ENCODE data around the gene ZC3H10. TPM values are rescaled to one million over a fixed set of nuclear protein-coding genes. Genes with fewer than 3 reads are reported as not detected.

Gene ZC3H10
- total and polyA plus RNA-seq, 2 of the 13 experiments (the other 11 are each of a cell fraction or from before 2014, with no cell fraction given), result 0.70 to 2.3 TPM

DNA sequence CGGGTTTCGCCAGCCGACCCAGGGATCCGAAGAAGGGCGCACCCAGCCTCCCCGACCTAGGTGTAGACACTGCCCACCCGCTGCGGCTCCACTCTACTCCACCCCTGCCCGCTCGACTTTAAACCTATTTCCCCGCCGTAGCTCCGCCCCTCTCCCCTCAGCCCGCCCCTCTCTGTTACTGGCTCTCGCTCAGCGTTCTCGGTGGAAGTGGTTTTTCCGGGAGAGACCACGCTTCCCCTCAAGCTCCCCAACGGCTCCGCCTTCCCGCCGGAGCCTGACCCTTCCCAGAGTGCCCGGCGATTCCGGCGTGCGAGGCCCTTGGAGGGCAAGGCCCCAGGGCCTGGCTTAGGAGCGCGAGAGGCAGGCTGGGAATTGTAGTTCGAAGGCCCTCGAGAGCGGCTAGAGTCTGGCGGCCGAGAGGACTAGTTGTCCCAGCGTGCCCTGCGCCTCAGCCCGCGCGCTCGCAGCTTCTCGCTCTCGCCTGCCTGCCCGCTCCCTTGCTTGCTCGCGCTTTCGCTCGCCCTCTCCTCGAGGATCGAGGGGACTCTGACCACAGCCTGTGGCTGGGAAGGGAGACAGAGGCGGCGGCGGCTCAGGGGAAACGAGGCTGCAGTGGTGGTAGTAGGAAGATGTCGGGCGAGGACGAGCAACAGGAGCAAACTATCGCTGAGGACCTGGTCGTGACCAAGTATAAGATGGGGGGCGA lies 13.8 kb upstream of the ZC3H10 start, which contains the start of gene PA2G4 (continued):
- TF ChIP-seq MXI1 (IDR thresholded peaks at IDR 0.05; ENCODE audit: borderline replicate concordance, low read depth, low read length) (peak; percentile 96; the same call in 1 of the 3 replicates), SP4 (CRISPR knock-in tag; IDR thresholded peaks at IDR 0.05) (peak; percentile 85), ZNF136 (CRISPR knock-in tag; IDR thresholded peaks at IDR 0.05; ENCODE audit: low read depth) (peak; percentile 92; the same call in 1 of the 2 replicates), CREBL2 (CRISPR knock-in tag; IDR thresholded peaks at IDR 0.05; ENCODE audit: borderline replicate concordance) (0 out of 2 replicates have a peak, but pooled peaks have one; percentile 67), AFF4 (CRISPR knock-in tag; IDR thresholded peaks at IDR 0.05) (no peak; the same call in none of the 2 replicates), ZNF558 (CRISPR knock-in tag; IDR thresholded peaks at IDR 0.05; ENCODE audit: borderline replicate concordance) (peak; percentile 90; the same call in 1 of the 2 replicates), SIX1 (CRISPR knock-in tag; IDR thresholded peaks at IDR 0.05; ENCODE audit: borderline replicate concordance) (no peak), TFAP4 (IDR thresholded peaks at IDR 0.05; ENCODE audit: borderline replicate concordance, low read depth) (peak; percentile 40; the same call in 1 of the 2 replicates)
- TF ChIP-seq, protein P1, sequence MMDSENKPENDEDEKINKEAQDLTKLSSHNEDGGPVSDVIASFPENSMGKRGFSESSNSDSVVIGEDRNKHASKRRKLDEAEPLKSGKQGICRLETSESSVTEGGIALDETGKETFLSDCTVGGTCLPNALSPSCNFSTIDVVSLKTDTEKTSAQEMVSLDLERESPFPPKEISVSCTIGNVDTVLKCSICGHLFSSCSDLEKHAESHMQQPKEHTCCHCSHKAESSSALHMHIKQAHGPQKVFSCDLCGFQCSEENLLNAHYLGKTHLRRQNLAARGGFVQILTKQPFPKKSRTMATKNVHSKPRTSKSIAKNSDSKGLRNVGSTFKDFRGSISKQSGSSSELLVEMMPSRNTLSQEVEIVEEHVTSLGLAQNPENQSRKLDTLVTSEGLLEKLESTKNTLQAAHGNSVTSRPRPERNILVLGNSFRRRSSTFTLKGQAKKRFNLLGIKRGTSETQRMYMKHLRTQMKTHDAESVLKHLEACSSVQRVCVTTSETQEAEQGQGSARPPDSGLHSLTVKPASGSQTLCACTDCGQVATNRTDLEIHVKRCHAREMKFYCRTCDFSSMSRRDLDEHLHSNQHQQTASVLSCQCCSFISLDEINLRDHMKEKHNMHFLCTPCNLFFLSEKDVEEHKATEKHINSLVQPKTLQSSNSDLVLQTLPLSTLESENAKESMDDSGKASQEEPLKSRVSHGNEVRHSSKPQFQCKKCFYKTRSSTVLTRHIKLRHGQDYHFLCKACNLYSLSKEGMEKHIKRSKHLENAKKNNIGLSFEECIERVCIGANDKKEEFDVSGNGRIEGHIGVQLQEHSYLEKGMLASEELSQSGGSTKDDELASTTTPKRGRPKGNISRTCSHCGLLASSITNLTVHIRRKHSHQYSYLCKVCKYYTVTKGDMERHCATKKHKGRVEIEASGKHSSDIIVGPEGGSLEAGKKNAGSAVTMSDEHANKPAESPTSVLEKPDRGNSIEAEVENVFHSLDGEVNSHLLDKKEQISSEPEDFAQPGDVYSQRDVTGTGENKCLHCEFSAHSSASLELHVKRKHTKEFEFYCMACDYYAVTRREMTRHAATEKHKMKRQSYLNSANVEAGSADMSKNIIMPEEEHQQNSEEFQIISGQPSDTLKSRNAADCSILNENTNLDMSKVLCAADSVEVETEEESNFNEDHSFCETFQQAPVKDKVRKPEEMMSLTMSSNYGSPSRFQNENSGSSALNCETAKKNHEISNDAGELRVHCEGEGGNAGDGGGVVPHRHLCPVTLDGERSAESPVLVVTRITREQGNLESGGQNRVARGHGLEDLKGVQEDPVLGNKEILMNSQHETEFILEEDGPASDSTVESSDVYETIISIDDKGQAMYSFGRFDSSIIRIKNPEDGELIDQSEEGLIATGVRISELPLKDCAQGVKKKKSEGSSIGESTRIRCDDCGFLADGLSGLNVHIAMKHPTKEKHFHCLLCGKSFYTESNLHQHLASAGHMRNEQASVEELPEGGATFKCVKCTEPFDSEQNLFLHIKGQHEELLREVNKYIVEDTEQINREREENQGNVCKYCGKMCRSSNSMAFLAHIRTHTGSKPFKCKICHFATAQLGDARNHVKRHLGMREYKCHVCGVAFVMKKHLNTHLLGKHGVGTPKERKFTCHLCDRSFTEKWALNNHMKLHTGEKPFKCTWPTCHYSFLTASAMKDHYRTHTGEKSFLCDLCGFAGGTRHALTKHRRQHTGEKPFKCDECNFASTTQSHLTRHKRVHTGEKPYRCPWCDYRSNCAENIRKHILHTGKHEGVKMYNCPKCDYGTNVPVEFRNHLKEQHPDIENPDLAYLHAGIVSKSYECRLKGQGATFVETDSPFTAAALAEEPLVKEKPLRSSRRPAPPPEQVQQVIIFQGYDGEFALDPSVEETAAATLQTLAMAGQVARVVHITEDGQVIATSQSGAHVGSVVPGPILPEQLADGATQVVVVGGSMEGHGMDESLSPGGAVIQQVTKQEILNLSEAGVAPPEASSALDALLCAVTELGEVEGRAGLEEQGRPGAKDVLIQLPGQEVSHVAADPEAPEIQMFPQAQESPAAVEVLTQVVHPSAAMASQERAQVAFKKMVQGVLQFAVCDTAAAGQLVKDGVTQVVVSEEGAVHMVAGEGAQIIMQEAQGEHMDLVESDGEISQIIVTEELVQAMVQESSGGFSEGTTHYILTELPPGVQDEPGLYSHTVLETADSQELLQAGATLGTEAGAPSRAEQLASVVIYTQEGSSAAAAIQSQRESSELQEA (CRISPR knock-in tag; IDR thresholded peaks at IDR 0.05; ENCODE audit: not compliant biosample characterization), result peak; percentile 93
- TF ChIP-seq, protein P2, sequence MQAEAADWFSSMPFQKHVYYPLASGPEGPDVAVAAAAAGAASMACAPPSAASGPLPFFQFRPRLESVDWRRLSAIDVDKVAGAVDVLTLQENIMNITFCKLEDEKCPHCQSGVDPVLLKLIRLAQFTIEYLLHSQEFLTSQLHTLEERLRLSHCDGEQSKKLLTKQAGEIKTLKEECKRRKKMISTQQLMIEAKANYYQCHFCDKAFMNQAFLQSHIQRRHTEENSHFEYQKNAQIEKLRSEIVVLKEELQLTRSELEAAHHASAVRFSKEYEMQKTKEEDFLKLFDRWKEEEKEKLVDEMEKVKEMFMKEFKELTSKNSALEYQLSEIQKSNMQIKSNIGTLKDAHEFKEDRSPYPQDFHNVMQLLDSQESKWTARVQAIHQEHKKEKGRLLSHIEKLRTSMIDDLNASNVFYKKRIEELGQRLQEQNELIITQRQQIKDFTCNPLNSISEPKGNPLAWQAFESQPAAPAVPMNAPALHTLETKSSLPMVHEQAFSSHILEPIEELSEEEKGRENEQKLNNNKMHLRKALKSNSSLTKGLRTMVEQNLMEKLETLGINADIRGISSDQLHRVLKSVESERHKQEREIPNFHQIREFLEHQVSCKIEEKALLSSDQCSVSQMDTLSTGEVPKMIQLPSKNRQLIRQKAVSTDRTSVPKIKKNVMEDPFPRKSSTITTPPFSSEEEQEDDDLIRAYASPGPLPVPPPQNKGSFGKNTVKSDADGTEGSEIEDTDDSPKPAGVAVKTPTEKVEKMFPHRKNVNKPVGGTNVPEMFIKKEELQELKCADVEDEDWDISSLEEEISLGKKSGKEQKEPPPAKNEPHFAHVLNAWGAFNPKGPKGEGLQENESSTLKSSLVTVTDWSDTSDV (CRISPR knock-in tag; IDR thresholded peaks at IDR 0.05), result peak; percentile 88; the same call in 1 of the 2 replicates

All from HepG2 (cell line).